ENCODE measurements around the gene ZNF441. TPM values are rescaled to one million over a fixed set of nuclear protein-coding genes. Genes with fewer than 3 reads are reported as not detected.

Gene ZNF441
- total and polyA plus RNA-seq, 2 of the 13 experiments (the other 11 are each of a cell fraction or from before 2014, with no cell fraction given), result 2.8 to 10.0 TPM

DNA sequence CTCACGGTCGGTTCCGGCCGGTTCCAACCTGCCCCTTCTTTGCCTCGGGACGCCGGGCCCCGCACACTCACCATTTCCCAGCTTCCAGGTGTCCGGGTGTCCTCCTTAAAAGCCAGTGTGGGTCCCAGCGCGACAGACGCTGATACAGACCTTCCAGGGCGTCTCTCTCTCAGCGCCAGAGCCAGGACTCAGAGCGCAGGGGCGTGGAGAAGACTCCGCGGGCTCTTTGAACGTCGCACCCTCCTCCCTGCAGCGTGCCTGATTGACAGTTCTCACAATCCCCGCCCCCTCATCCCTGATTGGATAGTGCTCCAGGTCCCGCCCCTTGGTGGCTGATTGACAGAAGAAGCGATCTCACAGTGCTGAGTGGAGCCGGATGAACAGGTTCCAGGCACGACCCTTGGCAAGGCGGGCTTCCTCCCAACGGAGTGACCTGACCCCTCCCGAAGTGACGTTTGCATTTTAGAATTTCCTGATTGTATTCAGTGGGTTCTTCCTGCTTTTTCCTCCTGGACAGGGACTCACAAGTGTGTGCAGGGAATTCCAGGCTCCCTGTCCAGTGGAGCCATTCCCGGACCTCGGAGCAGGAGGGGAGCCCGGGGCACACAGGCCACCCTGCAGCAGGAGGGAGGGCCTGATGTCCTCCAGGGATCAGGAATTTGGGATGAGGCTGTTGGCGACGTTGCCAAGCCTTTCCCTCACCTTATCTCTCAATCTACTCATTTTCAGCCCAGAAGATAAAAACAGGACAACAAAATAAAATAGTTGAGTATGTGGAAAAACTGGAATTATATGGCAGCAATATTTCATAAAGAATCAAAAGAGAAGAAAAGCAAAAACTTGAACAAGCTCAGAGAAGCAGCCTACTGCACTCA, 27.8 kb upstream of the ZNF441 start, which contains the start of gene ZNF823 (continued):
- TF ChIP-seq, protein P1, sequence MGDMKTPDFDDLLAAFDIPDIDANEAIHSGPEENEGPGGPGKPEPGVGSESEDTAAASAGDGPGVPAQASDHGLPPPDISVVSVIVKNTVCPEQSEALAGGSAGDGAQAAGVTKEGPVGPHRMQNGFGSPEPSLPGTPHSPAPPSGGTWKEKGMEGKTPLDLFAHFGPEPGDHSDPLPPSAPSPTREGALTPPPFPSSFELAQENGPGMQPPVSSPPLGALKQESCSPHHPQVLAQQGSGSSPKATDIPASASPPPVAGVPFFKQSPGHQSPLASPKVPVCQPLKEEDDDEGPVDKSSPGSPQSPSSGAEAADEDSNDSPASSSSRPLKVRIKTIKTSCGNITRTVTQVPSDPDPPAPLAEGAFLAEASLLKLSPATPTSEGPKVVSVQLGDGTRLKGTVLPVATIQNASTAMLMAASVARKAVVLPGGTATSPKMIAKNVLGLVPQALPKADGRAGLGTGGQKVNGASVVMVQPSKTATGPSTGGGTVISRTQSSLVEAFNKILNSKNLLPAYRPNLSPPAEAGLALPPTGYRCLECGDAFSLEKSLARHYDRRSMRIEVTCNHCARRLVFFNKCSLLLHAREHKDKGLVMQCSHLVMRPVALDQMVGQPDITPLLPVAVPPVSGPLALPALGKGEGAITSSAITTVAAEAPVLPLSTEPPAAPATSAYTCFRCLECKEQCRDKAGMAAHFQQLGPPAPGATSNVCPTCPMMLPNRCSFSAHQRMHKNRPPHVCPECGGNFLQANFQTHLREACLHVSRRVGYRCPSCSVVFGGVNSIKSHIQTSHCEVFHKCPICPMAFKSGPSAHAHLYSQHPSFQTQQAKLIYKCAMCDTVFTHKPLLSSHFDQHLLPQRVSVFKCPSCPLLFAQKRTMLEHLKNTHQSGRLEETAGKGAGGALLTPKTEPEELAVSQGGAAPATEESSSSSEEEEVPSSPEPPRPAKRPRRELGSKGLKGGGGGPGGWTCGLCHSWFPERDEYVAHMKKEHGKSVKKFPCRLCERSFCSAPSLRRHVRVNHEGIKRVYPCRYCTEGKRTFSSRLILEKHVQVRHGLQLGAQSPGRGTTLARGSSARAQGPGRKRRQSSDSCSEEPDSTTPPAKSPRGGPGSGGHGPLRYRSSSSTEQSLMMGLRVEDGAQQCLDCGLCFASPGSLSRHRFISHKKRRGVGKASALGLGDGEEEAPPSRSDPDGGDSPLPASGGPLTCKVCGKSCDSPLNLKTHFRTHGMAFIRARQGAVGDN (CRISPR knock-in tag; IDR thresholded peaks at IDR 0.05), result peak; percentile 62
- no peak for TF ChIP-seq ZNF264 (CRISPR knock-in tag; IDR thresholded peaks at IDR 0.05)
- TF ChIP-seq HES4 (CRISPR knock-in tag; IDR thresholded peaks at IDR 0.05; ENCODE audit: borderline replicate concordance), result 0 out of 2 replicates have a peak, but pooled peaks have one; percentile 50
- TF ChIP-seq, protein P2, sequence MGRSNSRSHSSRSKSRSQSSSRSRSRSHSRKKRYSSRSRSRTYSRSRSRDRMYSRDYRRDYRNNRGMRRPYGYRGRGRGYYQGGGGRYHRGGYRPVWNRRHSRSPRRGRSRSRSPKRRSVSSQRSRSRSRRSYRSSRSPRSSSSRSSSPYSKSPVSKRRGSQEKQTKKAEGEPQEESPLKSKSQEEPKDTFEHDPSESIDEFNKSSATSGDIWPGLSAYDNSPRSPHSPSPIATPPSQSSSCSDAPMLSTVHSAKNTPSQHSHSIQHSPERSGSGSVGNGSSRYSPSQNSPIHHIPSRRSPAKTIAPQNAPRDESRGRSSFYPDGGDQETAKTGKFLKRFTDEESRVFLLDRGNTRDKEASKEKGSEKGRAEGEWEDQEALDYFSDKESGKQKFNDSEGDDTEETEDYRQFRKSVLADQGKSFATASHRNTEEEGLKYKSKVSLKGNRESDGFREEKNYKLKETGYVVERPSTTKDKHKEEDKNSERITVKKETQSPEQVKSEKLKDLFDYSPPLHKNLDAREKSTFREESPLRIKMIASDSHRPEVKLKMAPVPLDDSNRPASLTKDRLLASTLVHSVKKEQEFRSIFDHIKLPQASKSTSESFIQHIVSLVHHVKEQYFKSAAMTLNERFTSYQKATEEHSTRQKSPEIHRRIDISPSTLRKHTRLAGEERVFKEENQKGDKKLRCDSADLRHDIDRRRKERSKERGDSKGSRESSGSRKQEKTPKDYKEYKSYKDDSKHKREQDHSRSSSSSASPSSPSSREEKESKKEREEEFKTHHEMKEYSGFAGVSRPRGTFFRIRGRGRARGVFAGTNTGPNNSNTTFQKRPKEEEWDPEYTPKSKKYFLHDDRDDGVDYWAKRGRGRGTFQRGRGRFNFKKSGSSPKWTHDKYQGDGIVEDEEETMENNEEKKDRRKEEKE (IDR thresholded peaks at IDR 0.05), result no peak

Measured in HepG2 (cell line).